AG04450 (cell line): ENCODE data around the gene AP5Z1. TPM values are rescaled to one million over a fixed set of nuclear protein-coding genes. Genes with fewer than 3 reads are reported as not detected.

Experiments
- CTCF ChIA-PET: fragments of 300-600, 350-600 bp; formaldehyde crosslinking; extraction: SDS; loops from one replicate; lab custom pipeline; 2022; ENCODE audit warnings: antibody characterized with exemption, inconsistent platforms; lab: Charles Lee
- POLR2A ChIA-PET: fragments of 350-600 bp; formaldehyde crosslinking; extraction: SDS; loops from one replicate; lab custom pipeline; 2021; ENCODE audit warnings: antibody characterized with exemption, inconsistent platforms; lab: Yijun Ruan, JAX
- DNase-seq: peaks from one replicate; pipeline ENCODE4 v3.0.0-alpha.2; 2011; ENCODE audit warnings: low read depth, low spot score
- H3K27ac ChIP-seq: one replicate; pipeline ENCODE4 v1.5.1; 2012; ENCODE audit warnings: low read depth, low read length, control low read depth
- H3K27me3 ChIP-seq: one replicate; pipeline ENCODE4 v1.6.0; 2012; ENCODE audit warnings: low read length; ENCODE audit not compliant: control insufficient read depth, insufficient read depth
- H3K4me3 ChIP-seq: 2 replicates; pipeline ENCODE4 v1.5.1; 2011; ENCODE audit warnings: mild to moderate bottlenecking, low read depth, low read length, control low read depth
- H3K9me3 ChIP-seq: 2 replicates; pipeline ENCODE4 v1.5.1; 2012; ENCODE audit warnings: low read length; ENCODE audit not compliant: control insufficient read depth, insufficient read depth
- polyA plus RNA-seq: library from polyadenylated mRNA; depleted of rRNA; stranded (reverse); fragments of >200 nt; gene quantifications from 2 replicates; pipeline ENCODE4 v1.2.3, GENCODE V29; 2011
- TF ChIP-seq, protein P1 (sequence below): IDR thresholded peaks from 2 replicates; pipeline ENCODE4 v1.5.1; 2011; ENCODE audit warnings: low read depth, low read length, control low read depth, inconsistent platforms

Gene AP5Z1
- polyA plus RNA-seq, 1 experiment = 12.6 TPM

DNA sequence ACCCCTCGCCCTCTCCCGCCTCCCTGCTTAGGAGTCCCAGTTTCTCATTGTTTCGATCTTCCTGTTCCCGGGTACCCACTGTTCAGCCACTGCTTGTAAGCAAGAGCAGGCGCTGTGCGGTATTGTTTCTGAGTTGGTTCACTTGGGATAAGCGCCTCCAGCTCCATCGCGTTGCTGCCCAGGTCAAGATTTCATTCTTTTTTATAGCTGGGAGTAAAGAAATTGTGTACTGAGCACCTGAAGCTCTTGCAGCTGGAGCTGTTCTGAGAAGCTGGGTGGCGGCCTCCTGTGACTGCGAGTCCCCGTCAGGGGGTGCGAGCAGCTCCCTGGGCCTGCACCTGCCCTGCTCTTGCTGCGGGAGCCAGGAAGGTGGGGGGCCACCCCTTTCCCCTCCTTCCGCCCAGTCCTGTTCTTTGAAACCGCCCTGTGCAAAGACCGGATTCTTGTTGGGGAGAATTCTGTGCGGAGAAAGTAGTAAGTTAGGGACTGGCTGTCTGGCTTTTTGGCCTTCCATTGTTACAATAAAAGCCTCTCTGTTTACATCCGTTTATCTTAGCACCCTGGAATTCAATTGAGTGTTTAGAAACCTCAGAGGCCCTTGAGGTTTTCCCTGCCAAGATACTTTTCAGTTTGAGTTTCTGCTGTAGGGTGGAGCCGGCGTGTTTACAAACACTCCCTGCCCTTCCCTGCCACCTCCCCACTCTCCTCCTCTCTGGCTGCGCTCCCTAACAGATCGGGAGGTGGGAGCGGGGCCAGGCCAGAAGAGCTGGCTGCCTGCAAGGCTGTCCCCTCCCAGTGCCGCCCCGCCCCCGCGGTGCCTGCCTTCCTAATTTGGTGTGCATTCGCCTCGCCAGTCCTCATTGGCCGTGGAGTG lies 30.8 kb upstream of the AP5Z1 start:
- ChIA-PET CTCF (interaction anchor here (0.7 kb wide), 1 partner anchor 704 kb away, joined by 3 read pairs; no protein-coding TSS in a partner anchor), POLR2A (interaction anchor here (0.6 to 4.0 kb wide), 16 partner anchors 10 to 1870 kb away, joined by 3 to 25 read pairs (median 4); partner anchors contain the start of gene AP5Z1)
- peak overlapping the region; percentile 41 for H3K4me3 ChIP-seq
- TF ChIP-seq, protein P1, sequence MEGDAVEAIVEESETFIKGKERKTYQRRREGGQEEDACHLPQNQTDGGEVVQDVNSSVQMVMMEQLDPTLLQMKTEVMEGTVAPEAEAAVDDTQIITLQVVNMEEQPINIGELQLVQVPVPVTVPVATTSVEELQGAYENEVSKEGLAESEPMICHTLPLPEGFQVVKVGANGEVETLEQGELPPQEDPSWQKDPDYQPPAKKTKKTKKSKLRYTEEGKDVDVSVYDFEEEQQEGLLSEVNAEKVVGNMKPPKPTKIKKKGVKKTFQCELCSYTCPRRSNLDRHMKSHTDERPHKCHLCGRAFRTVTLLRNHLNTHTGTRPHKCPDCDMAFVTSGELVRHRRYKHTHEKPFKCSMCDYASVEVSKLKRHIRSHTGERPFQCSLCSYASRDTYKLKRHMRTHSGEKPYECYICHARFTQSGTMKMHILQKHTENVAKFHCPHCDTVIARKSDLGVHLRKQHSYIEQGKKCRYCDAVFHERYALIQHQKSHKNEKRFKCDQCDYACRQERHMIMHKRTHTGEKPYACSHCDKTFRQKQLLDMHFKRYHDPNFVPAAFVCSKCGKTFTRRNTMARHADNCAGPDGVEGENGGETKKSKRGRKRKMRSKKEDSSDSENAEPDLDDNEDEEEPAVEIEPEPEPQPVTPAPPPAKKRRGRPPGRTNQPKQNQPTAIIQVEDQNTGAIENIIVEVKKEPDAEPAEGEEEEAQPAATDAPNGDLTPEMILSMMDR = no peak
- DNase-seq = peak; percentile 99
- H3K27me3 ChIP-seq = no peaks in the 10 kb centered on the region
- peak overlapping the region; percentile 99 for H3K27ac ChIP-seq
- peaks cover 8% of the 10 kb centered on the region; the same call in 1 of the 2 replicates for H3K9me3 ChIP-seq

DNA sequence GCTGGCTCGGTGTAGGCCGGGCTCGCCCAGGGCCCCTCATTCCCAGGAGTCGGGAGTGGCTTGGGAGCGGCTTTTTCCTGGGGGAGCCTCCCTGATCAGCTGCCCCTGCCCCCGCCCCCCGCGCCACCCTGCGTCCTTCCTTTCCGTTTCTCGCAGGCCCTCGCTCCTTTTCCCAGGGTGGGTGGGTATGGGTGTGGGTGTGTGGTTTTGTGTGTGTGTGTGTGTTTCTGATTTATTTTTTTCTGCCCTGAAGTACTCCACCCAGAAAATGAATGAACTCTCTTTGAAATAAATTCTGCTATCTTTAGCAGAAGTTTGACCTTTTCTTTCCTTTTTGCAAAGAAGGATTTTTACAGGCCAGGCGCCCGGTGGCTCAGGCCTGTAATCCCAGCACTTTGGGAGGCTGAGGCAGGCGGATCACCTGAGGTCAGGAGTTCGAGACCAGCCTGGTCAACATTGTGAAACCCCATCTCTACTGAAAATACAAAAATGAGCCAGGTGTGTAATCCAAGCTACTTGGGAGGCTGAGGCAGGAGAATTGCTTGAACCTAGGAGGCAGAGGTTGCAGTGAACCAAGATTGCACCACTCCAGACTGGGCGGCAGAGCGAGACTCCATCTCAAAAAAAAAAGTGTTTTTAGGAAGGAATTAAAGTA lies 30.0 kb upstream of the AP5Z1 start:
- ChIA-PET POLR2A (interaction anchor here (0.6 to 4.0 kb wide), 14 partner anchors 16 to 1871 kb away, joined by 3 to 25 read pairs (median 4); partner anchors contain the start of gene AP5Z1), CTCF (no interaction called here)
- H3K27me3 ChIP-seq = no peaks in the 10 kb centered on the region
- H3K9me3 ChIP-seq = peaks cover 8% of the 10 kb centered on the region; the same call in 1 of the 2 replicates
- TF ChIP-seq, protein P1 = no peak
- DNase-seq = no peak
- peak overlapping the region; percentile 97 for H3K27ac ChIP-seq
- H3K4me3 ChIP-seq = peak overlapping the region; percentile 47

DNA sequence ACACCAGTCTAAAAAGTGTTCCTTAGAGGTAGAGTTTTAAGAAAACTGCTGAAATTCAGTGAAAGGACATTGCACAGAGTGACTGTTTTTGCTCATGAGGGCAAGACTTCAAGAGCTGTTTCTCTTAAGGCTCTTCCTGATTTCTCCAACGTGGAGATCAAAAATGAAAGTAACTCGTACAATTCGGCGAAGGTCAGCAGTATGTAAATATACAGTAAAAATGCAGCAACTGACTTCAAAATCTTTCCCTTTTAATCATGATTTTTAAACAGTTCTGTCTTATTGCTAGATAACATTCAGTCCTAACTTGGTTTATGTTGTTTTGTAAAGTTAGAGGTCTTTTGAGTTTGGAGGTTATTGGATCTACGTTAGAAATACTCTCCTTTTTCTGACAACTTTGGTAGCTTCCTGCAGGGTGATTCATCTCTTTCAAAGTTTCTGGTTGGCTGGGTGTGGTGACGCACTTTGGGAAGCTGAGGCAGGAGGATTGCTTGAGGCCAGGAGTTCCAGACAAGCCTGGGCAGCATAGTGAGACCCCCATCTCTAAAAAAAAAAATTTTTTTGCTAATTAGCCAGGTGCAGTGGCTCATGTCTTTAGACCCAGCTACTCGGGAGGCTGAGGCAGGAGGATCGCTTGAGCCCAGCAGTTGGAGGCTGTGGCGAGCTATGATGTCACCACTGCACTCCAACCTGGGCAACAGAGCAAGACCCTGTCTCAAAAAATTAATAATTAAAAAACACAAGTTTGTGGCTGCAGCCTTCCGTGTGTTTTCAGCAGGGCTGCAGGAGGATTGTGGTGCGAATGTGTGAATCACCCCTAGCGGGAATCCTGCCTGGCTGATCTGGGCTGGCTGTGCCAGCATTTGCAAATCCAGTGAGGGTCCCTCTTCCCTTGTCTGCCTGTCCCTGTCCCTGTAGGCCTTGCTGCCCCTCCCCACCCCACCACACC lies 29.2 kb upstream of the AP5Z1 start:
- POLR2A ChIA-PET = interaction anchor here (0.9 to 4.0 kb wide), 4 partner anchors 9 to 78 kb away, joined by 3 to 25 read pairs (median 4); partner anchors contain the start of gene AP5Z1
- no peak for DNase-seq
- TF ChIP-seq, protein P1 = no peak
- H3K27me3 ChIP-seq = no peaks in the 10 kb centered on the region
- peak overlapping the region; percentile 47 for H3K4me3 ChIP-seq
- peak overlapping the region; percentile 97 for H3K27ac ChIP-seq
- H3K9me3 ChIP-seq = peaks cover 8% of the 10 kb centered on the region; the same call in 1 of the 2 replicates
- CTCF ChIA-PET = interaction anchor here (0.6 to 0.9 kb wide), 2 partner anchors 8 to 97 kb away, joined by 3 read pairs; no protein-coding TSS in a partner anchor

DNA sequence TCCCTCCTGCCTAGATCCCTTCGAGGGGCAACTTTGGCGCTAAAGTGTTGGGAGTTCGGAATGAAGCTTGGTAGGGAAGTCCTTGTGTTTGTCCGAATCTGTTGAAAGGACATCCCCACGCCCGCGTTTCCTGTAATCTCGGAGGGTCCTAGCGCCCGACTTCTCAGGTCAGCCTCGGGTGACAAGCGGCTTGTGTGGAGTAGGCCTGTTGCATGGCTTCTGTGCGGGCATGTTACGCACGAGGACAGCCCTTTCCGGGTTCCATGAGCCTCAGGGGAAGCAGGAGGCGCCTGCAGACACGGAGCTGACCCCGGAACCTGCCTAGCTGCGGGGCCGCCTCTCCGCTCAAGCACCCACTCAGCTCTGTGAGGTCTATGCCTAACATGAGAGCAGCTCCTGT lies 28.4 kb upstream of the AP5Z1 start:
- DNase-seq = no peak
- POLR2A ChIA-PET = interaction anchor here (4.0 kb wide), 1 partner anchor 29 kb away, joined by 25 read pairs; the partner anchor contains the start of gene AP5Z1
- Histone ChIP-seq H3K27ac (peak overlapping the region; percentile 88), H3K4me3 (no peak overlapping the region), H3K27me3 (no peaks in the 10 kb centered on the region), H3K9me3 (peaks cover 5% of the 10 kb centered on the region; the same call in 1 of the 2 replicates)
- CTCF ChIA-PET = interaction anchor here (0.9 to 1.4 kb wide), 2 partner anchors 9 to 106 kb away, joined by 3 to 4 read pairs; no protein-coding TSS in a partner anchor
- TF ChIP-seq, protein P1 = no peak
